Stomach (tissue), 4 donors: ENCODE measurements around the gene ABHD17C.

Source experiments
- CTCF ChIP-seq, 7 experiments: fragments of 450-650 bp in 4 of 7; fragments of 200-600 bp in 3 of 7; sonication (generic) in 3 of 7; IDR thresholded peaks; one replicate each; pipeline ENCODE4 v1.5.1; 2016 to 2019; ENCODE audit warnings: antibody characterized with exemption in 7 of 7, control low read depth in 2 of 7, mild to moderate bottlenecking in 1 of 7
- EP300 ChIP-seq: sonication (generic); formaldehyde crosslinking; IDR thresholded peaks from one replicate; pipeline ENCODE4 v1.6.1; 2017; ENCODE audit warnings: antibody characterized with exemption
- POLR2A ChIP-seq, 4 donors: fragments of 450-650 bp; IDR thresholded peaks; one replicate each; pipeline ENCODE4 v1.6.1; 2016; ENCODE audit warnings: antibody characterized with exemption in 4 of 4, control low read depth in 2 of 4, mild to moderate bottlenecking in 1 of 4, moderate library complexity in 1 of 4
- POLR2AphosphoS5 ChIP-seq, 3 donors: sonication (generic); formaldehyde crosslinking; IDR thresholded peaks; one replicate each; pipeline ENCODE4 v1.6.1; 2016; ENCODE audit warnings: antibody characterized with exemption in 3 of 3

- no peak for TF ChIP-seq CTCF (IDR thresholded peaks at IDR 0.05)
- TF ChIP-seq POLR2AphosphoS5 (IDR thresholded peaks at IDR 0.05) = no peak
- TF ChIP-seq POLR2A (IDR thresholded peaks at IDR 0.05) = no peak
- TF ChIP-seq EP300 = no peak
Observed at GRCh38 chr15:80706161-80706560, 11.1 kb downstream of the ABHD17C start.
